ENCODE data around the gene FRMD4A.

DNA sequence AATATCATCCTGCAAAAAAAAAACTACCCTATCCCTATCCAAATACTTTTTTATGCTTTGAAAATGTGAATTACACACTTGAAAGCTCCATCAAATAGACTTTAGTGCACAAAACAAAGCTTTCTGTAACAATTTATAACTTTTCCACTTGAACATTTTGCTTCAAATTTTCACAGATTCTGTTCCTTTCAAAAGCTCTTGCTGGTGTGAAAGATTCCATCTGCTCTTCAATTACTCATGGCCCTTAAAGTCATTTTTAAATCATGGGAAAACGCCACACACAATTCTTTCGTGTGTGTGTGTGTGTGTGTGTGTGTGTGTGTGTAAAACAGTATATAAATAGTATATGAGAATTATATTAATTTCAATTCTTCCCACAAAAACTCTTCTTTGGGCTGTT, 576.4 kb downstream of the FRMD4A start:
- no peak for TF ChIP-seq CTCF (IDR thresholded peaks at IDR 0.05)
- no peak for TF ChIP-seq POLR2AphosphoS5 (IDR thresholded peaks at IDR 0.05)
- no peak for TF ChIP-seq EP300 (IDR thresholded peaks at IDR 0.05)
- TF ChIP-seq POLR2A (IDR thresholded peaks at IDR 0.05), result no peak
